Putamen (tissue), 1 donor: ENCODE measurements around the gene RFWD3.

ENCODE experiments used
- DNase-seq: peaks from one replicate; pipeline ENCODE4 v3.0.0-alpha.2; 2016; ENCODE audit warnings: low spot score

Gene RFWD3

DNA sequence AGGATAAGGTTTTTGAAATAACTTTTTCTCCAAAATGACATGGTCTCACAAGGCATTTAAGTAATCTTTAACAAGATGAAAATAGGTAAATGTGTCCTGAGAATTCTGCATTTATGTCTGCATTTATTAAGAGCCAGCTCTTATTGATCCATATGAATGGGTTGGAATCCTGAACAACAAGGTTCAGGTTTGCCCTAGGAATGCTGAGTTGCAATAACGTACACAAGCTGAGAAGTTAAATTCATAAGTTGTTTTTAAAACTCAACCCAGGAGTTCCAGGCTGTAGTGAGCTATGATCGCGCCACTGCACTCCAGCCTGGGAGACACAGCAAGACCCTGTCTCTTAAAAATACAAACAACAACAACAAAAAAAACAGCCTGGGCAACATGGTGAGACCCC is 87.8 kb downstream of the RFWD3 start:
- DNase-seq = no peak

DNA sequence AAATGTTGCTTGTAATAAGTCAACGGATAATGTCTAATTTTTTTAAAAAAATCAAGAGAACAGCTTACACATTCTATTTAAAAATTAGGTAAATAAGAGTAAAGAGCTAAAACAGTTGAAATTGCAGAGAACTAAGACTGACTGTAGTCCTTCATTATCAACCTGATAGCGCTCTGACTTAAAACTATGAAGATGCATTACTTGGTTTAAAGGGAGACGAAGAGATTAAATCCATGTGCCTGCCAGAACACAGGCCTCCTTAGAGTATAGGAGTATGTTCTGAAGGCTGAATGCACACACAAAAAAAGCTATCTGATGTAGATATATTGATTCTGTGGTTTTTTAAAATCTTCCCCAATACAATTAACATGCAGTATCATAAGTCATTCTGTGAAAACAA is 88.2 kb downstream of the RFWD3 start:
- no peak for DNase-seq

DNA sequence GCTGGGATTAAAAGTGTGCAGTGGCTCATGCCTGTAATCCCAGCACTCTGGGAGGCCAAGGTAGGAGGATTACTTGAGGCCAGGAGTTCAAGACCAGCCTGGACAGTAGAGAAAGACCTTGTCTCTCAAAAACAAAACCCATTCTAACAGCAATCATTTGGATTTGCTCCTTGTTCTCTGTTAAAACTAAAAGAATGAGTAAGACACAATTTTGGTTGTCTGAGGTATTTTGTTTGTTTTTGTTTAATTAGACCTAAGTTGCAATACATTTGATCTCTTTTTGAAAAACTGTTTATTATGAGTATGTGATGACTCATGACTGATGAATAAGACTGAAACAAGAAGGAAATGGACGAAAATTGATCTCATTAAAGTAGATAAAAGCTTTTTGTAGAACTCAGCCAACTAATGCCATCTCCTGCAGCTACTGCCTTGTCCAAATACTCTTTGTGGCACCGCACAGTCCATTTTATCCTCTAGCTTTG is 88.8 kb downstream of the RFWD3 start:
- no peak for DNase-seq

DNA sequence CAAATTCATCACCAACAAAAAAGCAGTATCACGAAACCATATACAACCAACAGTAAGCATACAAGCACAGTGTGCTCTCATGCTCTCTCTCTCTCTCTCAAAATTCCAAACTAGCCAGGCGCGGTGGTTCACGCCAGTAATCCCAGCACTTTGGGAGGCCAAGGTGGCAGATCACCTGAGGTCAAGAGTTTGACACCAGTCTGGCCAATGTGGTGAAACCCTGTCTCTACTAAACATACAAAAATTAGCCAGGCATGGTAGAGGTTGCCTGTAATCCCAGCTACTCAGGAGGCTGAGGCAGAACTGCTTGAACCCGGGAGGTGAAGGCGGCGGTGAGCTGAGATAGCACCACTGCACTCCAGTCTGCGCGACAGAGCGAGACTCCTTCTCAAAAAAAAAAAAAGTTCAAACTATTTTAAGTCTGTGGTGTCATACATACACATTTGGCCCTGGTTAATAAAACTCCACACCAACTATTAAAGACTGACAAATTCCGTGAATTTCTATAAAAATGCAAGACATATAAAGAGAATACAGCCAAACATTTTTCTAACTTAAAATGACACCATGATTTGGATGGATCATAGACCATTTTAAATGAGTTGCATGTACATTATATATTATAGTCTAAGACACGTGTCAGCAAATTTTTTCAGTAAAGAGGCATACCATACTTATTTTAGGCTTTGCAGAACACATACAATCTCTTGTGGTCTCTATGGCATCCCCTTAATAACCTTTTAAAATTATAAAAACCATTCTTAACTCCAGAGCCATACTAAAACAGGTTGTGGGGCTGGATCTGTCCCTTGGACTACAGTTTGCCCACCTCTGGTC is 90.7 kb downstream of the RFWD3 start:
- no peak for DNase-seq

DNA sequence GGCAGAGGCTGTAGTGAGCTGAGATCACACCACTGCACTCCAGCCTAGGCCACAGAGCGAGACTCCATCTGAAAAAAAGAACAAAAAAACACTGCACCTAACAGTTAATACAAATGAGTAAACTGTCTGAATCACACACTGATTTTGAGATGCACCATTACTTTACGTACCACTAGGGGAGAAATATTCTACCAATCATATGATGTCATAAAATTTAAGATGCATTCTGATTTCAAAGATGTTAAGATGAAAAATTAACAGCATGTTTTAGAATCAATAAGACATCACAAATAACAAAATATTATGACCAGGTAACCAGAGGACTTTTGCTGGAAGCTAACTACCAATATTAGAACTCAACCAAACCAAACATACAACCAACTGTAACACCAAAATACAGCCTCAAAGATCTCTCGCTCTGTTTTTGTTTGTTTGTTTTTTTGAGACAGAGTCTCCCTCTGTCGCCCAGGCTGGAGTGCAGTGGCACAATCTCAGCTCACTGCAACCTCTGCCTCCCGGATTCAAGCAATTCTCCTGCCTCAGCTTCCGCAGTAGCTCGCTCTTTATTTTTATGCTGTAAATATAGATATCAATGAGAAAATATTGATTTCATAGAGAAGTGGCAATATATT is 91.4 kb downstream of the RFWD3 start:
- no peak for DNase-seq

DNA sequence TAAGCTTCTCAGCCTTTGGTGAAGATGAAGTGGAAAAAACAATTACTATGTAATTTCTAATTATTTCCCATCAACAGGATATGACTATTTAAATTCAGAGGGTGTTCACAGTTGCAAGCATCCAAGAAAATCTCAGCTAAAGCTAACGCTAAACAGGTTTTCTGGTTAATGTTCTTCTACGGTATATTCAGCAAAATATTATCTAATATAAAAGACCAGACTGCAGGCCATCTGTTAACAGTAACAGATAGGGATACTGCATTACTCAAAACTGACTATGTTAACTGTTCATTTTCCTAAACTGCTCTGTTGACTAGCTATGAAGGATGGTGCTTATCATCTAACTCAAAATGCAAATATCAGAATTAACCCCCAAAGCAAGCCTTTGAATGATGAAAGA is 92.5 kb downstream of the RFWD3 start:
- no peak for DNase-seq

DNA sequence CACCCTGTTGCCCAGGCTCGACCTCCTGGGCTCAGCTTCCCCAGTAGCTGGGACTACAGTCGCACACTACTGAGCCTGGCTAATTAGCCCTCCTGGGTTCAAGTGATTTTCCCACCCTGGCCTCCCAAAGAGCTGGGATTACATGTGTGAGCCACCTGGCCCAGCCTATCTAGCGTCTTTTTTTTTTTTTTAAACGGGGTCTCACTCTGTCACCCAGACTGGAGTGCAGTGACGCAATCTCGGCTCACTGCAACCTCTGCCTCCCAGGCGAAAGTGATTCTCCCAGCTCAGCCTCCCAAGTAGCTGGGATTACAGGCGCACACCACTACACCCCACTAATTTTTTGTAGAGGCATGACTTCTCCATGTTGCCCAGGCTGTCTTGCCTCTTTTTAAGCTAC is 93.1 kb downstream of the RFWD3 start:
- no peak for DNase-seq
